Fibroblast of skin of right biceps (primary cell): Measurements from ENCODE around the gene GLI1.
"Not testable (repeated sequence)": the region's sequence is repeated elsewhere in the genome, so short reads cannot be mapped to it uniquely, and the experiment has no call there.

Source experiments
- DNase-seq: peaks from one replicate; pipeline ENCODE4 v3.0.0-alpha.2; 2013

GLI1 gene

GRCh38 chr12:57500213-57500612, 40.6 kb downstream of the GLI1 start:
- DNase-seq: no peak

GRCh38 chr12:57502311-57502969, 42.9 kb downstream of the GLI1 start:
- not testable (repeated sequence) for DNase-seq

- DNase-seq: not testable (repeated sequence)
These were observed 47.0 kb downstream of the GLI1 start for GRCh38 chr12:57506541-57506940.

- not testable (repeated sequence) for DNase-seq
These were observed 48.2 kb downstream of the GLI1 start for GRCh38 chr12:57507796-57508195.

- DNase-seq: no peak
These were observed 51.6 kb downstream of the GLI1 start for GRCh38 chr12:57511161-57511560.

- DNase-seq: no peak
These were observed 52.2 kb downstream of the GLI1 start for GRCh38 chr12:57511588-57512325.

- no peak for DNase-seq
These were observed 53.1 kb downstream of the GLI1 start for GRCh38 chr12:57512665-57513064.

GRCh38 chr12:57513266-57513665, 53.7 kb downstream of the GLI1 start:
- DNase-seq: no peak

- not testable (repeated sequence) for DNase-seq
These were observed 54.1 kb downstream of the GLI1 start for GRCh38 chr12:57513677-57514076.

- DNase-seq: not testable (repeated sequence)
These were observed 54.7 kb downstream of the GLI1 start for GRCh38 chr12:57514246-57514645.

GRCh38 chr12:57514720-57515407, 55.3 kb downstream of the GLI1 start:
- no peak for DNase-seq

- no peak for DNase-seq
These were observed 55.9 kb downstream of the GLI1 start for GRCh38 chr12:57515408-57515933.

- no peak for DNase-seq
These were observed 56.5 kb downstream of the GLI1 start for GRCh38 chr12:57515934-57516541.

GRCh38 chr12:57516617-57517153, 57.1 kb downstream of the GLI1 start:
- no peak for DNase-seq

GRCh38 chr12:57517187-57517586, 57.6 kb downstream of the GLI1 start:
- DNase-seq: peak; percentile 52

- not testable (repeated sequence) for DNase-seq
These were observed 58.1 kb downstream of the GLI1 start for GRCh38 chr12:57517718-57518117.

GRCh38 chr12:57518176-57518919, 58.8 kb downstream of the GLI1 start:
- DNase-seq: no peak

- peak; percentile 47 for DNase-seq
These were observed 59.6 kb downstream of the GLI1 start for GRCh38 chr12:57518920-57519795.

GRCh38 chr12:57519796-57520052, 60.1 kb downstream of the GLI1 start:
- DNase-seq: peak; percentile 30

GRCh38 chr12:57520053-57520818, 60.7 kb downstream of the GLI1 start, which contains the start of gene DDIT3:
Gene DDIT3 (minus strand): TSS chr12:57520514. CDS start chr12:57517406, 3,108 bp downstream.
- peak; percentile 99 for DNase-seq
